Body of pancreas (tissue), 4 donors: Measurements from ENCODE around the gene INTS11. TPM values are rescaled to one million over a fixed set of nuclear protein-coding genes. Genes with fewer than 3 reads are reported as not detected.

ENCODE experiments used
- ATAC-seq: fragments of 150-250 bp; one replicate; pipeline ENCODE4 v1.9.1; 2016
- DNase-seq, 4 donors: peaks; one replicate each; pipeline ENCODE4 v3.0.0-alpha.2; 2019
- H3K27ac ChIP-seq, 4 donors: fragments of 200-600 bp; sonication (generic); 1 replicate in 3 of 4; 2 replicates in 1 of 4; pipeline versions ENCODE4 v1.5.1 to v1.6.1; 2016 to 2019; ENCODE audit warnings: mild to moderate bottlenecking in 1 of 4, mixed read lengths in 1 of 4, moderate library complexity in 1 of 4
- H3K27me3 ChIP-seq, 2 donors: fragments of 200-600 bp; sonication (generic); one replicate each; pipeline ENCODE4 v1.6.0; 2016; ENCODE audit warnings: mild to moderate bottlenecking in 1 of 2
- H3K36me3 ChIP-seq, 2 donors: fragments of 200-600 bp; sonication (generic); replicated peaks in 1 of 2; 2 replicates each; pipeline ENCODE4 v1.5.1; 2016; ENCODE audit warnings: low read depth in 2 of 2; ENCODE audit not compliant: insufficient read depth in 1 of 2
- H3K4me1 ChIP-seq: fragments of 200-600 bp; sonication (generic); one replicate; pipeline ENCODE4 v1.6.0; 2016
- H3K4me3 ChIP-seq, 2 donors: fragments of 200-600 bp; sonication (generic); 1 replicate in 1 of 2; 2 replicates in 1 of 2; pipeline ENCODE4 v1.5.1; 2016 to 2019
- H3K9me3 ChIP-seq, 3 donors: fragments of 200-600 bp; sonication (generic); 1 replicate in 2 of 3; 2 replicates in 1 of 3; pipeline ENCODE4 v1.5.1; 2016
- CTCF ChIP-seq, 7 experiments: fragments of 450-650 bp in 4 of 7; fragments of 200-600 bp in 3 of 7; sonication (generic) in 3 of 7; IDR thresholded peaks; one replicate each; pipeline ENCODE4 v1.5.1; 2016 to 2019; ENCODE audit warnings: antibody characterized with exemption in 7 of 7
- POLR2A ChIP-seq, 3 donors: fragments of 450-650 bp; IDR thresholded peaks; one replicate each; pipeline ENCODE4 v1.6.1; 2016; ENCODE audit warnings: antibody characterized with exemption in 3 of 3, mild to moderate bottlenecking in 2 of 3
- WGBS, 2 donors: methylation state at CpG; one replicate each; pipeline ENCODE4 v1.1.5; 2017; 5-methylcytosine and 5-hydroxymethylcytosine counted together
- intact Hi-C: fragments of 100-400 bp; cut with DNase I; formaldehyde crosslinking; loops from one replicate; pipeline ENCODE4 v1.15.1; 2023
- total RNA-seq, 2 donors: library from RNA; depleted of rRNA; stranded (reverse); fragments of >200 nt; gene quantifications; one replicate each; pipeline ENCODE4 v1.1.0, GENCODE V29; 2016

INTS11 gene
- total RNA-seq, 2 donors from 2014 or later = 89.0 to 189 TPM

DNA sequence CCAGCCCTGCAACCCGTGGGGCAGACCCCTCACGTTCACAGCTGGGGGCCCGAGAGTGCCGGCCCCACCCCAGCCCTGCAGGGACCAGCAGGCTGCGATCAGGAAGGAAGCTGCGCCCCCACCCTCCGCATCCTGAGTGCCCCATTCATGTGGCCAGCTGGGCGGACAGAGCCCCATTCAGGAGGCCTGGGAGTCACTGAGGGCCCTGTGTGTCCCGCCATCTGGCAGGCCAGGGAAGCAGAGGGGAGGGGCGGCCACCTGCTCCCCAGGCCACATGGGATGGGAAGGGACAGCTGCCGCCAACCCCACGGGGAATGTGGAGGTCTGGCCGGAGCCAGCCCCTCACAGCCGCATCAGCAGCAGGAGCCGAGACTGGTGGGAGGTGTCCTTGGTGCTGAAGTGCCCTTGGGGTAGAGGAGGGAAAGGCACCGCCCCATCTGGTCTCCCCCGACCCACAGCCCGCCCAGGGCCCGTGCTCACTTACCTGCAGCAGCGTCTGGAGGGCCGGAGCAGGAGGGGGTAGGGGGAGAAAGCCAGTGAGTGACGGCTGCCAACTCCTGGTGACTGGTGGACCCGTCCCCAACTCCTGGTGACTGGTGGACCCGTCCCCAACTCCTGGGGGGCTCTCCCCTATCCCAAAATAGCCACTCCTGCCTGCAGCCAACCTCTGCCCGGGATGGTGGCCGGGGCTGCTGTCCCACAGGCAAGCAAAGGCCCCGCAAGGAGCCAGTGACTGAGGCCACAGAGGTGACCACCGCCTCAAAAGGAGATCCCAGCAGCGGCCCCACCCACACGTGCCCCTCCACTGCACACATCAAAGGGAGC is 25.4 kb downstream of the INTS11 start:
- Histone ChIP-seq H3K27ac (no peak overlapping the region), H3K4me1 (peaks cover under 1% of the 10 kb centered on the region), H3K36me3 (no peaks in the 10 kb centered on the region), H3K4me3 (no peak overlapping the region), H3K27me3 (no peaks in the 10 kb centered on the region), H3K9me3 (no peaks in the 10 kb centered on the region)
- WGBS, 2 donors = 84 to 92% methylated on average over 12 to 30 of the region's 30 CpGs
- no peak for ATAC-seq
- intact Hi-C loops = loop anchor here (10.0 kb wide), 2 partner anchors 264 to 314 kb away; partner anchors contain the start of gene PERM1
- TF ChIP-seq POLR2A (IDR thresholded peaks at IDR 0.05) (no peak), CTCF (IDR thresholded peaks at IDR 0.05) (no peak)
- no peak for DNase-seq

- ATAC-seq = no peak
- Histone ChIP-seq H3K9me3 (no peaks in the 10 kb centered on the region), H3K27ac (no peak overlapping the region), H3K27me3 (no peaks in the 10 kb centered on the region), H3K36me3 (no peaks in the 10 kb centered on the region), H3K4me1 (no peaks in the 10 kb centered on the region), H3K4me3 (no peak overlapping the region)
- no peak for TF ChIP-seq POLR2A (IDR thresholded peaks at IDR 0.05)
- intact Hi-C loops = loop anchor here (10.0 kb wide), 2 partner anchors 263 to 313 kb away; partner anchors contain the start of gene PERM1
- 91% methylated on average over 25 of the region's 31 CpGs; no CpG with 5 or more reads in 1 of the 2 donors for WGBS, 2 donors
- DNase-seq = no peak
These were observed 26.5 kb downstream of the INTS11 start for GRCh38 chr1:1297802-1298424.

GRCh38 chr1:1296070-1297061 is 28.1 kb downstream of the INTS11 start:
- Histone ChIP-seq H3K36me3 (no peaks in the 10 kb centered on the region), H3K27ac (no peak overlapping the region), H3K27me3 (no peaks in the 10 kb centered on the region), H3K4me1 (peaks cover 8% of the 10 kb centered on the region), H3K9me3 (no peaks in the 10 kb centered on the region), H3K4me3 (no peak overlapping the region)
- no peak for ATAC-seq
- 92 to 93% methylated on average over 34 to 59 of the region's 62 CpGs for WGBS, 2 donors
- intact Hi-C loops = loop anchor here (10.0 kb wide), 2 partner anchors 262 to 312 kb away; partner anchors contain the start of gene PERM1
- TF ChIP-seq POLR2A (IDR thresholded peaks at IDR 0.05) (no peak), CTCF (IDR thresholded peaks at IDR 0.05) (no peak)
- no peak for DNase-seq

DNA sequence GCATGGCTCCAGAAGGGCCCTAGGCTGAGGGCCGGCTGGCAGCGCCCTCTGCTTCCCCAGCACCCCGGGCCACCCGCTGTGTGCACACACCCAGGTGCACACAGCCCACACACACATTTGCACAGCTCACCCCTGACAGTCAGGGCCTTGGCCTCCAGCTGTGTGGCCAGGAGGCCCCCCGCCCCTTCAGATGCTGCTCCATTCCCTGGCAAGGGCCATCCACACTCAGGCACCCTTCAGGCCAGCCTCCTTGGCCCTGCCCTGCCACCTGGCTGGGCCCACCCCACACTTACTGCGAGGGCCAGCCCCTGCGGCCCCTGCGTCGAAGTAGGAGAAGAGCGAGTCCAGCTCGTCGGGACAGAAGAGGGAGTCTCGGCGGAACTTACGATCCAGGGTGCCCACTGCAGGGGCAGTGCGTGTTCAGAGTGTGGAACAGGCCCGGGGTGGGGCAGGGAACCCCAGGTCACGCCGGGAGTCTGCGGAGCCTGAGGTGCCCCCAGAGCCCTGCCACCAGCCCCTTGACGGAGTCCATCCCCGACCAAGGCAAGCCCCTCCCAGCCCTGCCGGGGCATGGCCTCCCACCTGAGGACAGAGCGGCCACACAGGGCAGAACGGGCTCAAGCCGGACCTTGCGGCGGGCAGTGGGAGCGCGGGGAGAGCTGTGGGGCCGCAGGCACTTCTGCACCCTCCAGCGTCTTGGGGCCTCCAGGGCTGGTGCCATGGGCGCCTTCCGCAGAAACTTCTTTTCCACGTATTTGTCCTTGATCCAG is 29.1 kb downstream of the INTS11 start:
- H3K27me3 ChIP-seq = no peaks in the 10 kb centered on the region
- WGBS, 2 donors = 92 to 96% methylated on average over 25 to 35 of the region's 35 CpGs
- TF ChIP-seq CTCF (IDR thresholded peaks at IDR 0.05) (no peak), POLR2A (IDR thresholded peaks at IDR 0.05) (no peak)
- H3K27ac ChIP-seq = no peak overlapping the region
- intact Hi-C loops = loop anchor here (10.0 kb wide), 2 partner anchors 261 to 311 kb away; partner anchors contain the start of gene PERM1
- H3K4me1 ChIP-seq = peaks cover 11% of the 10 kb centered on the region
- H3K36me3 ChIP-seq = no peaks in the 10 kb centered on the region
- no peak for ATAC-seq
- no peaks in the 10 kb centered on the region for H3K9me3 ChIP-seq
- no peak overlapping the region for H3K4me3 ChIP-seq
- DNase-seq = no peak
